Subcutaneous adipose tissue (tissue), 4 donors: ENCODE results near the gene ALPG. TPM values are rescaled to one million over a fixed set of nuclear protein-coding genes. Genes with fewer than 3 reads are reported as not detected.

Experiments used
- total RNA-seq, 4 donors: library from RNA; depleted of rRNA; stranded (reverse); fragments of >200 nt; gene quantifications; one replicate each; pipeline ENCODE4 v1.1.0, GENCODE V29; 2016
- TF ChIP-seq, protein P1 (sequence below): fragments of 450-650 bp; IDR thresholded peaks from one replicate; pipeline ENCODE4 v1.5.1; 2016; ENCODE audit warnings: low read depth, mild to moderate bottlenecking, control low read depth, antibody characterized with exemption, moderate library complexity

Gene ALPG
- total RNA-seq, 4 donors from 2014 or later, result not detected

DNA sequence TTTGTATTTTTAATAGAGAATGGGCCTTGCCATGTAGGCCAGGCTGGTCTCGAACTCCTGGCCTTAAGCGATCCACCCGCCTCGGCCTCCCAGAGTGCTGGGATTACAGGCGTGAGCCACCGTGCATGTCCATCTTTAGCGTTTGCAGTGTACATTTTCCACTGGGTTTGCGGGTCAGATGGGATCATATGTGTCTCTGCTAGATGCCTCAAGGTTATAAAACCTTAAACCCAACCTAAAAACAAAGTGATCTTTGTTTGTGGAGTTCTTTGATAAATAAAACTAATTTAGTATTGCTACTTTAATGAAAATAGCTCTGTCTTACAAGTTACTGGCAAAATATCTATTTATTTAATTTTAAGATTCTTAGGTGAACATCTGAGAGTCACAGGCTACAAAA, 13.1 kb upstream of the ALPG start:
- TF ChIP-seq, protein P1, sequence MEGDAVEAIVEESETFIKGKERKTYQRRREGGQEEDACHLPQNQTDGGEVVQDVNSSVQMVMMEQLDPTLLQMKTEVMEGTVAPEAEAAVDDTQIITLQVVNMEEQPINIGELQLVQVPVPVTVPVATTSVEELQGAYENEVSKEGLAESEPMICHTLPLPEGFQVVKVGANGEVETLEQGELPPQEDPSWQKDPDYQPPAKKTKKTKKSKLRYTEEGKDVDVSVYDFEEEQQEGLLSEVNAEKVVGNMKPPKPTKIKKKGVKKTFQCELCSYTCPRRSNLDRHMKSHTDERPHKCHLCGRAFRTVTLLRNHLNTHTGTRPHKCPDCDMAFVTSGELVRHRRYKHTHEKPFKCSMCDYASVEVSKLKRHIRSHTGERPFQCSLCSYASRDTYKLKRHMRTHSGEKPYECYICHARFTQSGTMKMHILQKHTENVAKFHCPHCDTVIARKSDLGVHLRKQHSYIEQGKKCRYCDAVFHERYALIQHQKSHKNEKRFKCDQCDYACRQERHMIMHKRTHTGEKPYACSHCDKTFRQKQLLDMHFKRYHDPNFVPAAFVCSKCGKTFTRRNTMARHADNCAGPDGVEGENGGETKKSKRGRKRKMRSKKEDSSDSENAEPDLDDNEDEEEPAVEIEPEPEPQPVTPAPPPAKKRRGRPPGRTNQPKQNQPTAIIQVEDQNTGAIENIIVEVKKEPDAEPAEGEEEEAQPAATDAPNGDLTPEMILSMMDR, result no peak

DNA sequence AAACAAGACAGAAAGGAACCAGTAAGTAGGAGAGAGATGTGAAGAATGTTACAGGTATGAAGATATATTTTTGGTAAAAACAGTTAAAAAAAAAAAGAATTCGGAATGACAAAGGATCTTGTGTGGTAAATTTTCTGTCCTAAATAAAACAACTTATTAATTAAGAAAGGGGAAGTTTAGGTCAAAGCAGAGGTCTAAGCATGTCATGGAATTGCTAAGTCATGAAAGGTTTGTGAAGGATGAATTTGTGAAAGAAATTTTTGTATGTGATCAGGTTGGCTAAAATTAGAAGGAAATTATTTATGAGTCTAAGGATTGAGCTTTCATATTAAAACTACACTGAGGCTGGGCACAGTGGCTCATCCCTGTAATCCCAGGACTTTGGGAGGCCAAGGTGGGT, 11.1 kb upstream of the ALPG start:
- TF ChIP-seq, protein P1, result no peak

DNA sequence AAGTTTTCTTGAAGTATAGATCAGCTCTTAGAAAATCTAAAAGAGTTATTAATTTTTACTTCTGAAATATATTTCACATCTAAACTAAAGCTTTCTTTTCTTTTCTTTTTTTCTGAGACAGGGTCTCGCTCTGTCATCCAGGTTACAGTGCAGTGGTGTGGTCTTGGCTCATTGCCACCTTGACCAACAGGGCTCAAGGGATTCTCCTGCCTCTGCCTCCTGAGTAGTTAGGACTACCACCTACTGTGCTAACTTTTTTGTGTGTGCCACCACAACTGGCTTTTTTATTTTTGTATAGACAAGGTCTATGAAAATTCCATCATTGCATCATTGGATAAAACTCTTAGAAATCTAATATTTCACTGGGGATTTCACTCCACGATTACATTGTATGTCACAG, 10.0 kb upstream of the ALPG start:
- TF ChIP-seq, protein P1, result no peak

DNA sequence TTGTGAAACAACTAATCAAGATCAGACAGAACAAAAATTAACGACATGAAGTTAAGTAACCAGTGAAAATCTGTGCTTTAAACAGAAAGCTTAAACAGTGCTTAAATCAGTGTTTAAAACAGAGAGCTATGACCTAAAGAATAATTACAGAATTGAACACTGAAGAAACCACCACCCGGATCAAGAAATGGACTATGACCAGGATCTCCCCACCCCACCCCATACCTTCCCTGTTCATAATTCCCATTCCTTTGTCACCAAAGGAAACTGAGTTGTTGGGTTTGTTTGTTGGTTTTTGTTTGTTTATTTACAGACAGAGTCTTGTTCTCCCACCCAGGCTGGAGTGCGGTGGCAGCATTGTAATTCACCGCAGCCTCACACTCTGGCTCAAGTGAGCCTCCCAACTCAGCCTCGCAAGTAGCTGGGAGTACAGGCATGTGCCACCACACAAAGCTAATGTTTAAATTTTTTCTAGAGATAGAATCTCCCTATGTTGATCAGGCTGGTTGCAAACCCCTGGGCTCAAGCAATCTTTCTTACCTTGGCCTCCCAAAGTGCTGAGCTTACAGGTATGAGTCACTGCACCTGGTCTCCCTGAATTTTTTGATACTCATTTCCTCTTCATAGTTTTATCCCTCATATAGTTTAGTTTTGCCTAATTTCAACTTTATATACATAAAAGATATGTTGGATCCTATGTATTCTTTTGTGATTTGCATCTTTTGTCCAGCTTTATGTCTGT, 8.2 kb upstream of the ALPG start:
- TF ChIP-seq, protein P1, result no peak

DNA sequence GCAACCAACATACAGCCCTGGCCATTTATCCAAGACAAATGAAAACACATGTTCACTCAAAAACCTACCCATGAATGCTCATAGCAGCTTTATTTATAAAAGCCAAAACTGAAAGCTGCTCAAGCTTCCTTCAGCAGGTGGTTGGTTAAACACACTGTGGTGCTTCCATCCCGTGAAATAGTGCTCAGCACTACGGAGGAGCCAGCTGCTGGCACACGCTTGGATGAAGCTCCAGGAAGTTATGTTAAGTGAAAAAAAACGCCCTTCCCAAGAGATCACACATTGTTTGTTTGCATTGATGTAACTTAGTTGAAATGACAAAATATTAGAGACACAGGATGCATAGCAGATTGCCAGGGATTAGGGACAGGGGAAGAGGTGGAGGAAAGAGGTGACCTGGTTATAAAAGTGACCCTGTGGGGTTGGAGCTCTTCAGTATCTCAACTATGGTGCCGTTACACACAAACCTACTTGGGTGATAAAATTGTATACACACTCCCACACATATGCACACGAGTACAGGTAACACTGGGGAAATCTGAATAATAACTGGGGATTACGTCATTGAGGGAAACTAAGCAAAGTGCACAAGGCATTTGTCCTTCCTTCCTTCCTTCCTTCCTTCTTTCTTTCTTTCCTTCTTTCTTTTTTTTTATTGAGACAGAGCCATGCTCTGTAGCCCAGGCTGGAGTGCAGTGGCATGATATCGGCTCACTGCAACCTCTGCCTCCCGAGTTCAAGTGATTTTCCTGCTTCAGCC, 6.2 kb upstream of the ALPG start:
- TF ChIP-seq, protein P1, result no peak

DNA sequence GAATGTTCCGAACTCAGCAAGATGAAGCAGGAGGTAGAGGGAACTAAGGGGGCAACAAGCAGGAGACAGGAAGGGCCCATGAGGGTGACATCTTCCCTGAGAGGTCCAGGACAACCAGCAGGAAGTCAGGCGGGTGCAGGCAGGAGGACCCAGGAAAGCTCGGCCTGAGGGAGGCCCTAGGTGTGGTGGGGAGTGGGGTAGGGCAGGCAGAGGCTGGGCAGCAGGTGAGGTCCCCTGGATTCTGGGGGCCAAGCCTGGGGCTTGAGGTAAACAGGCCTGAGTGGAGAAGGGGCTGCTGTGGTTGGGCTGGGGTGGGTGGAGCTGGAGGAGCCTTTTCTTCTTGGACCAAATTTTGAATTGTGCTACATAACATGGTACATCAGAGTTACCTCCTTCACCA, 4.1 kb upstream of the ALPG start:
- TF ChIP-seq, protein P1, result no peak

DNA sequence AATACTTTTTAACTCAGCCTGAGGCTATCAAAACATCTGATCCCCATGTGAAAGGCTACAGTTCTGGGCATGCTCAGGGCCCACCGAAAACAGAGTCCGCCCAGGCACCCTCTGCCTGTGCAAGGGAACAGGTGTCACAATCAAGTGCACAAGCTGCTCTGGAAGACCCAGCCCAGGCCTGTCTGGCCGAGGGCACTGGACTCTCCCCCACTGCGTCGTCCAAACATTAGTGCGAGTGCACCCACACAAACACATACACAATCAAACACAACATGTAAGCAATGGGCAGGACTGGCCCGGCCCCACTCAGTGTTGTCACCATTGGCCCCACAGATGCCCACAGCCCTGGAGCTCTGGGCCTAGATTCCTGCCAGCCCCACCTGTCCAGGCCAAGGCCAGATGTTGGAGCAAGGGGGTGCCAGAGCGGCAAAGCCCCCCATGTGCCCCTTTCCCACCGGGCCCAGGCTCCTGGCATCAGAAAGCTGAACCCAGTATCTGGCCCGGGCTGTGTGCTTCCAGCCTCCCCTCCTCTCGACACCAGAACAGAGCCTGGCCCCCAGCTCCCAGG, 617 bp upstream of the ALPG start:
- TF ChIP-seq, protein P1, result no peak
